Endothelial cell of umbilical vein (primary cell): ENCODE data around the gene THEM5. TPM values are rescaled to one million over a fixed set of nuclear protein-coding genes. Genes with fewer than 3 reads are reported as not detected.

Experiments
- BruUV-seq: library from RNA; stranded (reverse); fragments of 400-500 nt; replicated peaks from 2 replicates; lab custom pipeline; 2021; lab: Mats Ljungman, UMichigan
- CTCF ChIA-PET: fragments of 300-600, 350-600 bp; sonication (Branson Sonifier 250); formaldehyde crosslinking; loops from one replicate; lab custom pipeline; 2021; ENCODE audit warnings: antibody characterized with exemption, inconsistent platforms; lab: Charles Lee
- POLR2A ChIA-PET: fragments of 300-600, 350-600 bp; sonication (Branson Sonifier 250); formaldehyde crosslinking; loops from one replicate; lab custom pipeline; 2021; ENCODE audit warnings: antibody characterized with exemption, inconsistent platforms; lab: Charles Lee
- DNase-seq: peaks from one replicate; pipeline ENCODE4 v3.0.0-alpha.2; 2011; ENCODE audit warnings: low read depth, low spot score
- FAIRE-seq: peaks from 2 replicates; lab custom pipeline; 2011; peaks lifted over from hg19 to GRCh38; lab: Jason Lieb, UNC
- H2AFZ ChIP-seq: 2 replicates; pipeline ENCODE4 v1.6.0; 2012; ENCODE audit warnings: low read depth, low read length, control low read depth, inconsistent platforms
- H3K27ac ChIP-seq: 2 replicates; pipeline ENCODE4 v1.5.1; 2011; ENCODE audit warnings: low read depth, mild to moderate bottlenecking, control low read depth, low read length, moderate library complexity; ENCODE audit not compliant: insufficient read depth
- H3K27me3 ChIP-seq, 2 experiments: 2 replicates each; pipeline versions ENCODE4 v1.6.0 to v1.6.1; 2011; ENCODE audit warnings: low read length in 2 of 2, mixed read lengths in 1 of 2; ENCODE audit not compliant: control insufficient read depth in 2 of 2, insufficient read depth in 2 of 2
- H3K36me3 ChIP-seq, 2 experiments: 2 replicates in 1 of 2; 3 replicates in 1 of 2; pipeline ENCODE4 v1.5.1; 2011; ENCODE audit warnings: low read length in 2 of 2, mild to moderate bottlenecking in 1 of 2, moderate library complexity in 1 of 2; ENCODE audit not compliant: control insufficient read depth in 2 of 2, insufficient read depth in 2 of 2; ENCODE audit errors: extremely low read depth in 1 of 2
- H3K4me1 ChIP-seq: 3 replicates; pipeline ENCODE4 v1.5.1; 2011; ENCODE audit warnings: mild to moderate bottlenecking, low read length; ENCODE audit not compliant: control insufficient read depth, insufficient read depth; ENCODE audit errors: extremely low read depth
- H3K4me2 ChIP-seq: 2 replicates; pipeline ENCODE4 v1.6.1; 2011; ENCODE audit warnings: low read length, control low read depth, mixed read lengths; ENCODE audit not compliant: insufficient read depth
- H3K4me3 ChIP-seq, 3 experiments: fragments of 200-600 bp in 1 of 3; sonication (generic), shearing (Covaris generic) in 1 of 3; replicated peaks in 1 of 3; 2 replicates each; pipeline ENCODE4 v1.5.1; 2011 to 2016; ENCODE audit warnings: control low read depth in 3 of 3, low read length in 3 of 3, mild to moderate bottlenecking in 2 of 3, inconsistent platforms in 1 of 3, low read depth in 1 of 3, moderate library complexity in 1 of 3; ENCODE audit not compliant: insufficient read depth in 1 of 3
- H3K79me2 ChIP-seq: 2 replicates; pipeline ENCODE4 v1.6.0; 2012; ENCODE audit warnings: low read length, inconsistent platforms; ENCODE audit not compliant: control insufficient read depth, insufficient read depth
- H3K9ac ChIP-seq: replicated peaks from 2 replicates; pipeline ENCODE3; 2011; ENCODE audit warnings: low read length, control low read depth; ENCODE audit not compliant: insufficient read depth; ENCODE audit errors: extremely low read depth
- H3K9me1 ChIP-seq: replicated peaks from 3 replicates; pipeline ENCODE4 v1.6.0; 2011; ENCODE audit warnings: mild to moderate bottlenecking, low read length; ENCODE audit not compliant: control insufficient read depth, insufficient read depth; ENCODE audit errors: extremely low read depth
- H3K9me3 ChIP-seq: replicated peaks from 2 replicates; pipeline ENCODE4 v1.5.1; 2012; ENCODE audit warnings: low read length, inconsistent platforms; ENCODE audit not compliant: control insufficient read depth, insufficient read depth
- H4K20me1 ChIP-seq: replicated peaks from 2 replicates; pipeline ENCODE3; 2011; ENCODE audit warnings: mild to moderate bottlenecking, low read length; ENCODE audit not compliant: control insufficient read depth, insufficient read depth; ENCODE audit errors: extremely low read depth
- CTCF ChIP-seq, 2 donors: IDR thresholded peaks; 1 replicate in 1 of 2; 2 replicates in 1 of 2; pipeline ENCODE4 v1.5.1; 2011; ENCODE audit warnings: low read length in 2 of 2, mild to moderate bottlenecking in 2 of 2, moderate library complexity in 2 of 2, control low read depth in 1 of 2, inconsistent platforms in 1 of 2, low read depth in 1 of 2; ENCODE audit not compliant: insufficient read depth in 1 of 2; ENCODE audit errors: extremely low read depth in 1 of 2
- GATA2 ChIP-seq: IDR thresholded peaks from 2 replicates; pipeline ENCODE4 v1.7.0; 2011; ENCODE audit warnings: low read depth, mild to moderate bottlenecking, moderate library complexity, mixed read lengths, low read length; ENCODE audit not compliant: insufficient read length, insufficient read depth
- JUN ChIP-seq: IDR thresholded peaks from 2 replicates; pipeline ENCODE4 v1.6.1; 2011; ENCODE audit warnings: borderline replicate concordance, low read depth; ENCODE audit not compliant: insufficient read length, insufficient read depth
- MAX ChIP-seq: IDR thresholded peaks from 2 replicates; pipeline ENCODE4 v1.6.1; 2011; ENCODE audit not compliant: insufficient read depth, insufficient read length
- POLR2A ChIP-seq: IDR thresholded peaks from 2 replicates; pipeline ENCODE4 v1.6.1; 2012; ENCODE audit warnings: low read depth, mild to moderate bottlenecking, control low read depth, low read length
- POLR2AphosphoS5 ChIP-seq: IDR thresholded peaks from 2 replicates; pipeline ENCODE4 v1.6.1; 2012; ENCODE audit warnings: low read depth, mild to moderate bottlenecking, control low read depth, low read length, moderate library complexity; ENCODE audit not compliant: insufficient read depth
- dilution Hi-C: fragments of 300-500 bp; cut with MboI; formaldehyde crosslinking; loops from one replicate; pipeline ENCODE4 v1.15.0; 2019; ENCODE audit warnings: low sequenced_read_pairs; ENCODE audit not compliant: extremely low pct_ligation_motif_present
- intact Hi-C: fragments of 100-400 bp; cut with micrococcal nuclease; formaldehyde crosslinking; loops from one replicate; pipeline ENCODE4 v1.10.0; 2022
- polyA plus RNA-seq, 4 experiments: library from polyadenylated mRNA; depleted of rRNA in 3 of 4; stranded (reverse) in 3 of 4; unstranded in 1 of 4; fragments of >200 nt; gene quantifications; 2 replicates each; pipeline versions ENCODE4 v1.2.1 to v1.2.3, GENCODE V29; 2011 to 2012; ENCODE audit warnings: missing spikeins in 1 of 4
- total RNA-seq: library from RNA; stranded (reverse); gene quantifications from 2 replicates; pipeline ENCODE4 v1.2.3, GENCODE V29; 2021

Gene THEM5
- total and polyA plus RNA-seq, 2 donors (not counting 3 experiments of a cell fraction or from before 2014, with no cell fraction given), result not detected

- ChIA-PET POLR2A (no interaction called here), CTCF (interaction anchor here (1.5 kb wide), 1 partner anchor 39 kb away, joined by 3 read pairs; no protein-coding TSS in a partner anchor)
- dilution Hi-C loops, result no loop called here
- H3K9me1 ChIP-seq, result no peaks in the 10 kb centered on the region
- H3K4me3 ChIP-seq, result no peak overlapping the region
- no peaks in the 10 kb centered on the region for H3K36me3 ChIP-seq
- FAIRE-seq, result no peak
- TF ChIP-seq CTCF (IDR thresholded peaks at IDR 0.05; ENCODE audit: extremely low read depth in 1 of 2, insufficient read depth in 1 of 2, low read depth in 1 of 2, low read length in 2 of 2) (no peak), JUN (no peak), POLR2AphosphoS5 (no peak), MAX (no peak), GATA2 (no peak), POLR2A (no peak)
- H3K9me3 ChIP-seq, result no peaks in the 10 kb centered on the region
- DNase-seq, result no peak
- H3K27me3 ChIP-seq, result peaks cover 3 to 6% of the 10 kb centered on the region in 2 experiments
- no peak overlapping the region for H3K27ac ChIP-seq
- peaks cover 17% of the 10 kb centered on the region for H3K4me1 ChIP-seq
- no peak overlapping the region for H3K9ac ChIP-seq
- no TSS peak for BruUV-seq
- H3K79me2 ChIP-seq, result no peaks in the 10 kb centered on the region
- no peak overlapping the region for H3K4me2 ChIP-seq
- H4K20me1 ChIP-seq, result no peaks in the 10 kb centered on the region
- intact Hi-C loops, result loop anchor here (2.0 to 5.0 kb wide), 2 partner anchors 19 to 57 kb away; partner anchors contain the start of gene THEM4
- H2AFZ ChIP-seq, result no peak overlapping the region
These were observed 3.6 kb downstream of the THEM5 start for GRCh38 chr1:151849871-151850270.
